IMR-90 (cell line): Measurements from ENCODE around the gene MYO1D. TPM values are rescaled to one million over a fixed set of nuclear protein-coding genes. Genes with fewer than 3 reads are reported as not detected.

ENCODE experiments used
- ATAC-seq: fragments of 200-7000 bp; cut with Tn5 transposase; 2 replicates; pipeline ENCODE4 v1.9.1; 2020; ENCODE audit warnings: low read depth, mild to moderate bottlenecking, moderate library complexity
- BruUV-seq: library from RNA; stranded (reverse); fragments of 400-500 nt; replicated peaks from 2 replicates; lab custom pipeline; 2021; lab: Mats Ljungman, UMichigan
- CTCF ChIA-PET: fragments of 300-600 bp; formaldehyde crosslinking; extraction: SDS; loops from one replicate; lab custom pipeline; 2021; ENCODE audit warnings: antibody characterized with exemption; lab: Yijun Ruan, JAX
- POLR2A ChIA-PET: fragments of 300-600 bp; sonication (Branson Sonifier 250); formaldehyde crosslinking; loops from one replicate; lab custom pipeline; 2022; ENCODE audit warnings: antibody characterized with exemption; ENCODE audit not compliant: unreplicated experiment; lab: Charles Lee
- DNase-seq: peaks from one replicate; pipeline ENCODE4 v3.0.0; 2013
- H2AFZ ChIP-seq: replicated peaks from 2 replicates; pipeline ENCODE3; 2013; ENCODE audit warnings: low read length, mild to moderate bottlenecking; ENCODE audit not compliant: poor library complexity
- H2AK5ac ChIP-seq: 2 replicates; pipeline ENCODE4 v1.6.1; 2013; ENCODE audit warnings: low read depth, low read length, inconsistent platforms
- H2AK9ac ChIP-seq: replicated peaks from 2 replicates; pipeline ENCODE3; 2013; ENCODE audit warnings: mild to moderate bottlenecking, low read depth, low read length, moderate library complexity; ENCODE audit not compliant: poor library complexity
- H2BK120ac ChIP-seq: 2 replicates; pipeline ENCODE4 v1.6.1; 2013; ENCODE audit warnings: low read depth, low read length, inconsistent platforms
- H2BK15ac ChIP-seq: 3 replicates; pipeline ENCODE4 v1.6.1; 2013; ENCODE audit warnings: low read depth, low read length, inconsistent platforms
- H2BK20ac ChIP-seq: 2 replicates; pipeline ENCODE4 v1.6.1; 2013; ENCODE audit warnings: low read depth, mild to moderate bottlenecking, inconsistent platforms, low read length, moderate library complexity
- H2BK5ac ChIP-seq: 2 replicates; pipeline ENCODE4 v1.6.1; 2013; ENCODE audit warnings: mild to moderate bottlenecking, low read depth, low read length, inconsistent platforms; ENCODE audit not compliant: poor library complexity, severe bottlenecking
- H3K14ac ChIP-seq: replicated peaks from 2 replicates; pipeline ENCODE4 v1.6.1; 2013; ENCODE audit warnings: low read depth, low read length, inconsistent platforms
- H3K18ac ChIP-seq: 2 replicates; pipeline ENCODE4 v1.6.1; 2013; ENCODE audit warnings: low read depth, low read length, control low read depth
- H3K23ac ChIP-seq: 2 replicates; pipeline ENCODE4 v1.6.1; 2013; ENCODE audit warnings: low read depth, low read length, inconsistent platforms
- H3K27ac ChIP-seq: 2 replicates; pipeline ENCODE4 v1.5.1; 2013; ENCODE audit warnings: mild to moderate bottlenecking, control low read depth, low read length; ENCODE audit not compliant: insufficient read depth
- H3K27me3 ChIP-seq: 2 replicates; pipeline ENCODE4 v1.6.1; 2013; ENCODE audit warnings: low read length; ENCODE audit not compliant: control insufficient read depth, insufficient read depth
- H3K36me3 ChIP-seq: 2 replicates; pipeline ENCODE4 v1.6.1; 2013; ENCODE audit warnings: low read length, mixed read lengths; ENCODE audit not compliant: control insufficient read depth, insufficient read depth
- H3K4ac ChIP-seq: 2 replicates; pipeline ENCODE4 v1.6.1; 2013; ENCODE audit warnings: low read depth, low read length, inconsistent platforms
- H3K4me1 ChIP-seq: 2 replicates; pipeline ENCODE4 v1.6.1; 2013; ENCODE audit warnings: low read length, mixed read lengths; ENCODE audit not compliant: control insufficient read depth, insufficient read depth
- H3K4me2 ChIP-seq: 2 replicates; pipeline ENCODE4 v1.6.1; 2013; ENCODE audit warnings: low read depth, mild to moderate bottlenecking, control low read depth, low read length, moderate library complexity
- H3K4me3 ChIP-seq: 2 replicates; pipeline ENCODE4 v1.5.1; 2013; ENCODE audit warnings: low read depth, mild to moderate bottlenecking, control low read depth, low read length, moderate library complexity; ENCODE audit not compliant: insufficient read depth
- H3K56ac ChIP-seq: 2 replicates; pipeline ENCODE4 v1.6.1; 2013; ENCODE audit warnings: low read length, inconsistent platforms; ENCODE audit not compliant: insufficient read depth; ENCODE audit errors: extremely low read depth
- H3K79me1 ChIP-seq, 2 experiments: 2 replicates each; pipeline ENCODE4 v1.6.1; 2013; ENCODE audit warnings: low read length in 2 of 2, inconsistent platforms in 1 of 2, low read depth in 1 of 2
- H3K9ac ChIP-seq: 2 replicates; pipeline ENCODE4 v1.6.1; 2013; ENCODE audit warnings: low read depth, low read length, control low read depth
- H3K9me1 ChIP-seq: 2 replicates; pipeline ENCODE4 v1.6.1; 2013; ENCODE audit warnings: low read length, inconsistent platforms; ENCODE audit not compliant: insufficient read depth
- H3K9me3 ChIP-seq: 2 replicates; pipeline ENCODE4 v1.6.1; 2013; ENCODE audit warnings: low read length; ENCODE audit not compliant: control insufficient read depth, insufficient read depth
- H4K20me1 ChIP-seq: 2 replicates; pipeline ENCODE4 v1.6.1; 2013; ENCODE audit warnings: low read length, inconsistent platforms; ENCODE audit not compliant: insufficient read depth
- H4K5ac ChIP-seq: 2 replicates; pipeline ENCODE4 v1.6.1; 2013; ENCODE audit warnings: mild to moderate bottlenecking, low read depth, low read length, control low read depth
- H4K8ac ChIP-seq, 2 experiments: 2 replicates each; pipeline ENCODE4 v1.6.1; 2013; ENCODE audit warnings: low read depth in 2 of 2, low read length in 2 of 2, control low read depth in 1 of 2, inconsistent platforms in 1 of 2
- H4K91ac ChIP-seq: 2 replicates; pipeline ENCODE4 v1.6.1; 2013; ENCODE audit warnings: low read depth, low read length, inconsistent platforms; ENCODE audit not compliant: insufficient read depth
- BHLHE40 ChIP-seq: fragments of 150-350 bp; IDR thresholded peaks from 2 replicates; pipeline ENCODE4 v1.6.1; 2016; ENCODE audit warnings: mild to moderate bottlenecking, low read depth, low read length
- CEBPB ChIP-seq: IDR thresholded peaks from 2 replicates; pipeline ENCODE4 v1.6.1; 2012; ENCODE audit warnings: low read depth, low read length, improper control_type of control experiment
- ELK1 ChIP-seq: fragments of 150-350 bp; IDR thresholded peaks from 2 replicates; pipeline ENCODE4 v1.6.1; 2016; ENCODE audit warnings: low read depth, mild to moderate bottlenecking, low read length, moderate library complexity, borderline replicate concordance
- FOS ChIP-seq: fragments of 150-350 bp; IDR thresholded peaks from 2 replicates; pipeline ENCODE4 v1.6.1; 2016; ENCODE audit warnings: low read depth, low read length
- MAZ ChIP-seq: IDR thresholded peaks from 2 replicates; pipeline ENCODE4 v1.6.1; 2012; ENCODE audit warnings: low read depth, mild to moderate bottlenecking, low read length, improper control_type of control experiment, moderate library complexity, borderline replicate concordance
- MXI1 ChIP-seq: IDR thresholded peaks from 2 replicates; pipeline ENCODE4 v1.6.1; 2012; ENCODE audit warnings: low read depth, mild to moderate bottlenecking, low read length, moderate library complexity, borderline replicate concordance
- NFE2L2 ChIP-seq: fragments of 150-350 bp; IDR thresholded peaks from 2 replicates; pipeline ENCODE4 v1.6.1; 2016; ENCODE audit warnings: low read depth, mild to moderate bottlenecking, low read length
- RAD21 ChIP-seq: IDR thresholded peaks from 2 replicates; pipeline ENCODE4 v1.6.1; 2012; ENCODE audit warnings: low read length, improper control_type of control experiment
- SMC3 ChIP-seq: fragments of 150-350 bp; IDR thresholded peaks from 2 replicates; pipeline ENCODE4 v1.6.1; 2016; ENCODE audit warnings: low read depth, mild to moderate bottlenecking, antibody characterized with exemption, low read length, moderate library complexity
- WGBS, 2 experiments: methylation state at CpG; one replicate each; pipeline versions ENCODE4 v1.1.5 to v1.1.7; 2013; ENCODE audit warnings: missing lambda C conversion rate in 2 of 2; ENCODE audit not compliant: insufficient read length in 1 of 2; ENCODE audit errors: extremely low coverage in 2 of 2; 5-methylcytosine and 5-hydroxymethylcytosine counted together
- dilution Hi-C: fragments of 300-500 bp; cut with HindIII; formaldehyde crosslinking; loops from one replicate; pipeline ENCODE4 v1.14.3; 2018; ENCODE audit warnings: low sequenced_read_pairs; ENCODE audit not compliant: unreplicated experiment
- in situ Hi-C: fragments of 300-500 bp; cut with MboI; formaldehyde crosslinking; loops from 3 replicates; pipeline ENCODE4 v1.14.3; 2019; ENCODE audit warnings: low sequenced_read_pairs, inconsistent platforms, mixed read lengths
- intact Hi-C: fragments of 100-400 bp; cut with micrococcal nuclease; formaldehyde crosslinking; loops from 2 replicates; pipeline ENCODE4 v1.10.0; 2022
- polyA plus RNA-seq, 3 experiments: library from polyadenylated mRNA; depleted of rRNA; stranded (reverse); fragments of >200 nt; gene quantifications; 2 replicates each; pipeline ENCODE4 v1.2.3, GENCODE V29; 2012; ENCODE audit warnings: low replicate concordance in 1 of 3
- total RNA-seq: library from RNA; depleted of rRNA; stranded (reverse); fragments of >200 nt; gene quantifications from 2 replicates; pipeline ENCODE4 v1.2.3, GENCODE V29; 2012

The MYO1D gene
- total and polyA plus RNA-seq, 2 of the 4 experiments (the other 2 are of a cell fraction), result 0.63 to 0.90 TPM

- TF ChIP-seq BHLHE40 (no peak), CEBPB (no peak), NFE2L2 (no peak), SMC3 (no peak), FOS (no peak), MAZ (no peak), MXI1 (no peak), ELK1 (no peak), RAD21 (no peak)
- BruUV-seq, result no TSS peak
- no peaks in the 10 kb centered on the region for H3K79me1 ChIP-seq
Measured at GRCh38 chr17:32699247-32699646, 177.7 kb downstream of the MYO1D start.

More at GRCh38 chr17:32699247-32699646, 177.7 kb downstream of the MYO1D start:
- no peak overlapping the region for H2BK20ac ChIP-seq
- CTCF ChIA-PET, result no interaction called here
- H3K4me3 ChIP-seq, result no peak overlapping the region
- POLR2A ChIA-PET, result no interaction called here
- H3K56ac ChIP-seq, result no peak overlapping the region
- DNase-seq (no peak), ATAC-seq (no peak)
- intact Hi-C loops (no loop called here), dilution Hi-C loops (no loop called here), in situ Hi-C loops (no loop called here)
- no peak overlapping the region for H3K4me2 ChIP-seq
- H3K9me1 ChIP-seq, result no peaks in the 10 kb centered on the region
- H3K14ac ChIP-seq, result no peak overlapping the region
- no peaks in the 10 kb centered on the region for H3K4me1 ChIP-seq
- H2BK15ac ChIP-seq, result no peak overlapping the region
- H2BK120ac ChIP-seq, result no peak overlapping the region
- no peak overlapping the region for H3K23ac ChIP-seq
- H3K27me3 ChIP-seq, result no peaks in the 10 kb centered on the region
- no peaks in the 10 kb centered on the region for H3K36me3 ChIP-seq
- H4K5ac ChIP-seq, result no peak overlapping the region
- no peak overlapping the region for H2AFZ ChIP-seq
- H4K91ac ChIP-seq, result no peak overlapping the region
- no peak overlapping the region for H2BK5ac ChIP-seq
- H3K18ac ChIP-seq, result no peak overlapping the region
- H3K27ac ChIP-seq, result no peak overlapping the region
- no peak overlapping the region for H3K9ac ChIP-seq
- no peaks in the 10 kb centered on the region for H3K9me3 ChIP-seq
- H2AK9ac ChIP-seq, result no peak overlapping the region
- no peak overlapping the region for H3K4ac ChIP-seq
- no CpG with 5 or more reads among the region's 2 CpGs for WGBS, 2 experiments
- no peak overlapping the region for H4K8ac ChIP-seq
- H4K20me1 ChIP-seq, result no peaks in the 10 kb centered on the region
- no peak overlapping the region for H2AK5ac ChIP-seq
